Measurements from ENCODE around the gene LIN7C. TPM values are rescaled to one million over a fixed set of nuclear protein-coding genes. Genes with fewer than 3 reads are reported as not detected.
"Not testable (repeated sequence)": the region's sequence is repeated elsewhere in the genome, so short reads cannot be mapped to it uniquely, and the experiment has no call there.

LIN7C gene
- total RNA-seq, 4 donors from 2014 or later, result 61.8 to 72.8 (median 66.3) TPM

DNA sequence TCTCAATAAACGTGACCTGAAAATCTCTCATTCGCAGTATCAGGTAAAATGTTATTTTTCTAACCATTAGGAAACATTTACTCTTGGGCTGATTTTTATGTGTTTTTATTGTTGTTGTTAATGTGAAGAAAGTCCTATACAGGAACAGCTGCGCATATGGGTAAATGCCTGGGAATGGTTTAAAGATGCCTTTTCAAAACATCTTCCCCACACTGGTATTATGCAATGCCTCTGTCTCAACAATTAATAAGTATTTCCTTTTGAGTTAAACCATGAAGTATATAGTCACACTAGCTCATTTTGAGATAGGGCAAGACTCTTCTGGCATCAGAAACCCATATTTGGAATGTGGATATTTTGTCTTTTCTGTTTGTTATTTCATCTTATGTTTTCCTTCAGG is 13.7 kb upstream of the LIN7C start:
- no peak overlapping the region for H3K4me3 ChIP-seq (replicated peaks in 1 of 3)
- WGBS, 2 donors, result 91 to 92% methylated on average over 3 of the region's 3 CpGs

DNA sequence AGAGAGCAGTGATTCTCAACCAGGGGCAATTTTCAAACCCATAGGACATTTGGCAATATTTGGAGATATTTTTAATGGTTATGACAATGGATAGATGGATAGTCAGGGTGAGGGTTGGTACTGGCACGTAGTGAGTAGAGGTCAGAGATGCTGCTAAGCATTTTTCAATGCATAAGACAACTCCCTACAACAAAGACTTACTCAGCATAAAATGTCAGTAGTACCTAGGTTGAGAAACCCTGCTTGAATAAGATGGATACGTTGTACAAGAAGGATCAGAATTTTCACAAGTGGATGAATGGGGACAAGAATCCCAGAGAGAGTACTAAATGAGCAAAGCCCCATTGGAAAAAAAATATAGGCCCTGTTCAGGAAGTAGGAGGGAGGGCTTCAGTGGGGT is 11.9 kb upstream of the LIN7C start:
- DNase-seq, result no peak
- WGBS, 2 donors, result 75 to 82% methylated on average over 2 of the region's 2 CpGs
- Histone ChIP-seq H3K9me3 (no peaks in the 10 kb centered on the region), H3K27me3 (no peaks in the 10 kb centered on the region), H3K36me3 (no peaks in the 10 kb centered on the region), H3K4me3 (replicated peaks in 1 of 3) (no peak overlapping the region), H3K27ac (no peak overlapping the region), H3K4me1 (no peaks in the 10 kb centered on the region)
- intact Hi-C loops (cut with DNase I), result no loop called here
- TF ChIP-seq, protein P1, sequence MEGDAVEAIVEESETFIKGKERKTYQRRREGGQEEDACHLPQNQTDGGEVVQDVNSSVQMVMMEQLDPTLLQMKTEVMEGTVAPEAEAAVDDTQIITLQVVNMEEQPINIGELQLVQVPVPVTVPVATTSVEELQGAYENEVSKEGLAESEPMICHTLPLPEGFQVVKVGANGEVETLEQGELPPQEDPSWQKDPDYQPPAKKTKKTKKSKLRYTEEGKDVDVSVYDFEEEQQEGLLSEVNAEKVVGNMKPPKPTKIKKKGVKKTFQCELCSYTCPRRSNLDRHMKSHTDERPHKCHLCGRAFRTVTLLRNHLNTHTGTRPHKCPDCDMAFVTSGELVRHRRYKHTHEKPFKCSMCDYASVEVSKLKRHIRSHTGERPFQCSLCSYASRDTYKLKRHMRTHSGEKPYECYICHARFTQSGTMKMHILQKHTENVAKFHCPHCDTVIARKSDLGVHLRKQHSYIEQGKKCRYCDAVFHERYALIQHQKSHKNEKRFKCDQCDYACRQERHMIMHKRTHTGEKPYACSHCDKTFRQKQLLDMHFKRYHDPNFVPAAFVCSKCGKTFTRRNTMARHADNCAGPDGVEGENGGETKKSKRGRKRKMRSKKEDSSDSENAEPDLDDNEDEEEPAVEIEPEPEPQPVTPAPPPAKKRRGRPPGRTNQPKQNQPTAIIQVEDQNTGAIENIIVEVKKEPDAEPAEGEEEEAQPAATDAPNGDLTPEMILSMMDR (IDR thresholded peaks at IDR 0.05), result no peak
- no peak for TF ChIP-seq POLR2A (IDR thresholded peaks at IDR 0.05)

More for the DNA sequence above, 13.7 kb upstream of the LIN7C start:
- Histone ChIP-seq H3K9me3 (no peaks in the 10 kb centered on the region), H3K27ac (no peak overlapping the region), H3K27me3 (no peaks in the 10 kb centered on the region), H3K36me3 (no peaks in the 10 kb centered on the region), H3K4me1 (no peaks in the 10 kb centered on the region)
- no peak for DNase-seq
- TF ChIP-seq, protein P1 (IDR thresholded peaks at IDR 0.05), result no peak
- no peak for TF ChIP-seq POLR2A (IDR thresholded peaks at IDR 0.05)
- intact Hi-C loops (cut with DNase I), result no loop called here

DNA sequence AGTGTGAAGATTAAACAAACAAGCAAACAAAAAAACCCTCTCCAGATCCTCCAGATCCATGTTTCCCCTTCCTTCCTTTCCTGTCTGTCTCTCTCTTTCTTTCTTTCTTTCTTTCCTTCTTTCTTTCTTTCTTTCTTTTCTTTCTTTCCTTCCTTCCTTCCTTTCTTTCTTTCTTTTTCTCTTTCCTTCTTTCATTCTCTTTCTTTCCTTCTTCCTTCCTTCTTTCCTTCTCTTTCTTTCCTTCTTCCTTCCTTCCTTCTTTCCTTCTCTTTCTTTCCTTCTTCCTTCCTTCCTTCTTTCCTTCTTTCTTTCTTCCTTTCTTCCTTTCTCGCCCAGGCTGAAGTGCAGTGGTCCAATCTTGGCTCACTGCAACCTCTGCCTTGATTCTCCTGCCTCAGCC is 10.9 kb upstream of the LIN7C start:
- H3K27me3 ChIP-seq; DNase-seq; H3K36me3 ChIP-seq; H3K4me1 ChIP-seq; intact Hi-C loops (cut with DNase I); H3K9me3 ChIP-seq; H3K4me3 ChIP-seq (replicated peaks in 1 of 3); H3K27ac ChIP-seq: not testable (repeated sequence)
- 87 to 96% methylated on average over 1 of the region's 1 CpG for WGBS, 2 donors

DNA sequence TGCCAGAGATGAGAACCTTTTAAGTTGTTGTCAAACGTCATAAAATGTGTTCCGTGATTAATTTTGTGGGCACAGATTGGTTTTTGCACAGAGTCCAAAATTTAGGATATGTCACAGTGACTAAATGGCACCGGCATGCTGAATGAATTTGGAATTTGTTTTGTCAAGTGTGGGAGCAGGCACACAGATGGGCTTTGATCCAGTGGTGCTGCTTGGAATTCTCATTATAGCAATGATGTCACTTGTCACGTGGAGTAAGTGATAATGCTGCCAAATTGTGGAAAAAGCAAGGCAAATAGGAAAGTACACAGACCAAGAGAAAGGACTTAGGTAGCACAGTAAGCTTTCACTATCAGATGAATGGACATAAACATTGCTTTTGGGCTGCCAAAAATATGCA is 8.0 kb upstream of the LIN7C start:
- WGBS, 2 donors, result 87% methylated on average over 4 of the region's 4 CpGs
- H3K27me3 ChIP-seq, result no peaks in the 10 kb centered on the region
- intact Hi-C loops (cut with DNase I), result no loop called here
- H3K27ac ChIP-seq, result no peak overlapping the region
- H3K4me3 ChIP-seq (replicated peaks in 1 of 3), result no peak overlapping the region
- H3K36me3 ChIP-seq, result no peaks in the 10 kb centered on the region
- no peaks in the 10 kb centered on the region for H3K4me1 ChIP-seq
- no peak for TF ChIP-seq POLR2A (IDR thresholded peaks at IDR 0.05)
- TF ChIP-seq, protein P1 (IDR thresholded peaks at IDR 0.05), result no peak
- H3K9me3 ChIP-seq, result no peaks in the 10 kb centered on the region
- no peak for DNase-seq

DNA sequence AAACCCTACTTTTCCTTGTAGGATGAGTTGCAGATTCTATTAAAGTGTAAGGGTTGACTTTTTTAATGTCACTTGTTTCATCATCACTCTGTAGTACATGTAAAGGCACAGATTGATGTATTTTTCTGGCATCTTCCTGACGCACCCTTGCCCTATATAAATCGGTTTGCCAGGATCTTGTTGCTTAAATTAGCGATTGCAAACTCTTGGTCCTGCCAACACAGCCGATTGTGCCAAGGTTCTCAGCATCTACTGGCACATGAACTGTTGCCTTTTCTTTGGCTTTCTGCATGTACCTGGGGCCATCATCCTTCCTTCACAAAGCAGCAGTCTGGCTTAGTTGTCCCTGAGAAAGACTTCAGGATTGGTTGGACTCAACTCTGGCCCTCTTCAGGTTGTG is 7.5 kb upstream of the LIN7C start:
- Histone ChIP-seq H3K4me3 (replicated peaks in 1 of 3) (no peak overlapping the region), H3K36me3 (no peaks in the 10 kb centered on the region), H3K9me3 (no peaks in the 10 kb centered on the region), H3K27ac (no peak overlapping the region), H3K4me1 (no peaks in the 10 kb centered on the region), H3K27me3 (no peaks in the 10 kb centered on the region)
- DNase-seq, result no peak
- TF ChIP-seq, protein P1 (IDR thresholded peaks at IDR 0.05), result no peak
- TF ChIP-seq POLR2A (IDR thresholded peaks at IDR 0.05), result no peak
- 92 to 97% methylated on average over 4 of the region's 4 CpGs for WGBS, 2 donors
- intact Hi-C loops (cut with DNase I), result no loop called here

DNA sequence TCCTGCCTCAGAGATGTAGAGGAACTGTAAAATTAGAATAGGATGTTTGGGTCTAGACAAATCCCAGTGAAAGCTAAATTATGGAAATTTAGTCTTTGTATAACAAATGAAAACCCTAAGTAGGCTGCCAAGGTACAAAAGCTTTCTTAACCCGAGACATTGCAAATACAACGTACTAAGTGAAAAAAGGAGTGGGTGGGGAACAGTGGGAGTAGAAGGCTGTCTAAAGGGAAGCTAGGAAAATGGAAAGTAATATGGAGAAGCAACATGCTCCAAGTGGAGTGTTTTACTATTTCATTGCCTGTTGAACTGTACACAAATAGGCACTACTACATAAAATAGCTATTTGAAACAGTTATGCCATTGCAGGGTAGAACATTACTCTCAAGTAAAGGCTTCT is 6.8 kb upstream of the LIN7C start:
- TF ChIP-seq POLR2A (IDR thresholded peaks at IDR 0.05), result no peak
- TF ChIP-seq, protein P1 (IDR thresholded peaks at IDR 0.05), result no peak
- H3K27ac ChIP-seq, result no peak overlapping the region
- no peaks in the 10 kb centered on the region for H3K36me3 ChIP-seq
- no peaks in the 10 kb centered on the region for H3K9me3 ChIP-seq
- no peak overlapping the region for H3K4me3 ChIP-seq (replicated peaks in 1 of 3)
- WGBS, 2 donors, result 81 to 92% methylated on average over 2 of the region's 2 CpGs
- H3K4me1 ChIP-seq, result no peaks in the 10 kb centered on the region
- no peak for DNase-seq
- H3K27me3 ChIP-seq, result no peaks in the 10 kb centered on the region
- intact Hi-C loops (cut with DNase I), result no loop called here
